Right lobe of liver (tissue), 4 donors: Measurements from ENCODE around the gene UGT3A2.
A peak's percentile ranks its signal among the peaks of the same experiment; 100 is the strongest.

Source experiments
- CTCF ChIP-seq, 4 donors: fragments of 200-600 bp in 3 of 4; fragments of 450-650 bp in 1 of 4; IDR thresholded peaks; one replicate each; pipeline versions ENCODE4 v1.5.1 to v1.8.0; 2016 to 2022; ENCODE audit warnings: antibody characterized with exemption in 4 of 4, mild to moderate bottlenecking in 2 of 4
- POLR2A ChIP-seq: fragments of 450-650 bp; IDR thresholded peaks from one replicate; pipeline ENCODE4 v1.6.1; 2017; ENCODE audit warnings: antibody characterized with exemption, mild to moderate bottlenecking
- donor health status: DM: no; HTN: no; CAD: no.
- donor health status: DM: no; HTN: no; CAD: no.
- donor health status: DM: no; HTN: yes; CAD: no.

- TF ChIP-seq POLR2A (no peak), CTCF (IDR thresholded peaks at IDR 0.05) (peak in 1 of 4 donors; percentile 23)
Measured at GRCh38 chr5:35999547-35999946, 67.1 kb downstream of the UGT3A2 start.
